HepG2 (cell line): ENCODE measurements around the gene S100A5. TPM values are rescaled to one million over a fixed set of nuclear protein-coding genes. Genes with fewer than 3 reads are reported as not detected.
A peak's percentile ranks its signal among the peaks of the same experiment; 100 is the strongest.

Source experiments
- DDIT3 ChIP-seq: sonication (generic); formaldehyde crosslinking; IDR thresholded peaks from 2 replicates; pipeline ENCODE4 v1.4.0; 2020; ENCODE audit warnings: mild to moderate bottlenecking, missing genetic modification reagents
- FOSL2 ChIP-seq: sonication (generic); formaldehyde crosslinking; IDR thresholded peaks from 2 replicates; pipeline ENCODE4 v1.4.0; 2020; ENCODE audit warnings: missing genetic modification reagents
- FOXK2 ChIP-seq: fragments of 450-650 bp; IDR thresholded peaks from 2 replicates; pipeline ENCODE4 v1.6.1; 2016
- GATA4 ChIP-seq: sonication (generic); IDR thresholded peaks from 2 replicates; pipeline ENCODE4 v1.6.1; 2016; ENCODE audit warnings: antibody characterized with exemption, low read depth, borderline replicate concordance
- GTF3A ChIP-seq: sonication (generic); formaldehyde crosslinking; conservative IDR thresholded peaks from 2 replicates; pipeline ENCODE4 v1.4.0; 2020; ENCODE audit warnings: mild to moderate bottlenecking, missing genetic modification reagents
- HCFC1 ChIP-seq: fragments of 150-350 bp; IDR thresholded peaks from 2 replicates; pipeline ENCODE4 v1.6.1; 2014; ENCODE audit warnings: low read depth, low read length
- HNRNPLL ChIP-seq: fragments of 200-400 bp; formaldehyde crosslinking; IDR thresholded peaks from 2 replicates; pipeline ENCODE4 v1.6.1; 2017; ENCODE audit warnings: mild to moderate bottlenecking, low read depth, low read length; ENCODE audit not compliant: poor library complexity, severe bottlenecking
- HOXA3 ChIP-seq: sonication (generic); formaldehyde crosslinking; IDR thresholded peaks from 2 replicates; pipeline ENCODE4 v1.5.0; 2020; ENCODE audit warnings: missing genetic modification reagents
- IRX3 ChIP-seq: sonication (generic); formaldehyde crosslinking; IDR thresholded peaks from 2 replicates; pipeline ENCODE4 v1.8.1; 2023; ENCODE audit warnings: mild to moderate bottlenecking, low read depth, missing genetic modification reagents, borderline replicate concordance
- ONECUT2 ChIP-seq: sonication (generic); formaldehyde crosslinking; IDR thresholded peaks from 2 replicates; pipeline ENCODE4 v1.4.0; 2020; ENCODE audit warnings: missing genetic modification reagents
- PHF8 ChIP-seq: sonication (generic); formaldehyde crosslinking; IDR thresholded peaks from 2 replicates; pipeline ENCODE4 v1.5.0; 2020; ENCODE audit warnings: missing genetic modification reagents
- PTBP1 ChIP-seq: fragments of 200-400 bp; formaldehyde crosslinking; IDR thresholded peaks from 2 replicates; pipeline ENCODE4 v1.6.1; 2018; ENCODE audit warnings: low read length, low read depth; ENCODE audit not compliant: poor library complexity, severe bottlenecking
- RBM22 ChIP-seq: fragments of 200-400 bp; formaldehyde crosslinking; optimal IDR thresholded peaks from 2 replicates; pipeline ENCODE3; 2017; ENCODE audit warnings: mild to moderate bottlenecking, low read length, moderate library complexity
- SPEN ChIP-seq: sonication (generic); formaldehyde crosslinking; IDR thresholded peaks from 2 replicates; pipeline ENCODE4 v1.5.1; 2020; ENCODE audit warnings: low read depth, mild to moderate bottlenecking, missing genetic modification reagents
- ZBTB3 ChIP-seq: sonication (generic); formaldehyde crosslinking; IDR thresholded peaks from 2 replicates; pipeline ENCODE4 v1.4.0; 2020; ENCODE audit warnings: low read depth, mild to moderate bottlenecking, moderate library complexity, missing genetic modification reagents, borderline replicate concordance
- ZBTB33 ChIP-seq: sonication (generic); formaldehyde crosslinking; IDR thresholded peaks from 2 replicates; pipeline ENCODE4 v1.4.0; 2020; ENCODE audit warnings: missing genetic modification reagents
- ZFP37 ChIP-seq: sonication (generic); formaldehyde crosslinking; IDR thresholded peaks from 2 replicates; pipeline ENCODE4 v1.4.0; 2020; ENCODE audit warnings: missing genetic modification reagents, borderline replicate concordance
- ZNF124 ChIP-seq: sonication (generic); formaldehyde crosslinking; IDR thresholded peaks from 2 replicates; pipeline ENCODE4 v1.4.0; 2020; ENCODE audit warnings: missing genetic modification reagents
- ZNF20 ChIP-seq: sonication (generic); formaldehyde crosslinking; IDR thresholded peaks from 2 replicates; pipeline ENCODE4 v1.4.0; 2020; ENCODE audit warnings: mild to moderate bottlenecking, moderate library complexity, missing genetic modification reagents
- ZNF343 ChIP-seq: sonication (generic); formaldehyde crosslinking; IDR thresholded peaks from 2 replicates; pipeline ENCODE4 v1.4.0; 2020; ENCODE audit warnings: mild to moderate bottlenecking, missing genetic modification reagents
- polyA plus RNA-seq, 8 experiments: library from polyadenylated mRNA; depleted of rRNA in 3 of 8; stranded (reverse) in 7 of 8; unstranded in 1 of 8; fragments of >200 nt; fragmentation: Illumina TruSeq in 4 of 8; extraction: Trizol in 4 of 8; gene quantifications; 2 replicates each; pipeline versions ENCODE4 v1.2.1 to v1.2.3, GENCODE V29; 2011 to 2016; ENCODE audit warnings: low read depth in 4 of 8, missing spikeins in 1 of 8, mixed read lengths in 1 of 8; ENCODE audit not compliant: insufficient read depth in 1 of 8
- total RNA-seq, 5 experiments: library from RNA; depleted of rRNA; stranded (reverse); fragments of >200 nt; fragmentation: Illumina TruSeq; extraction: Trizol; gene quantifications; 2 replicates each; pipeline ENCODE4 v1.2.3, GENCODE V29; 2016; ENCODE audit warnings: low read depth in 1 of 5
- TF ChIP-seq, protein P1 (sequence below): sonication (generic); formaldehyde crosslinking; IDR thresholded peaks from 2 replicates; pipeline ENCODE4 v1.4.0; 2020; ENCODE audit warnings: missing genetic modification reagents
- TF ChIP-seq, protein P2 (sequence below): sonication (generic); formaldehyde crosslinking; IDR thresholded peaks from 2 replicates; pipeline ENCODE4 v1.4.0; 2020; ENCODE audit warnings: missing genetic modification reagents
- TF ChIP-seq, protein P3 (sequence below): sonication (generic); formaldehyde crosslinking; IDR thresholded peaks from 2 replicates; pipeline ENCODE4 v1.5.1; 2020; ENCODE audit warnings: mild to moderate bottlenecking, moderate library complexity, missing genetic modification reagents

S100A5 gene
- total and polyA plus RNA-seq, 2 of the 13 experiments (the other 11 are each of a cell fraction or from before 2014, with no cell fraction given), result not detected

- TF ChIP-seq, protein P1, sequence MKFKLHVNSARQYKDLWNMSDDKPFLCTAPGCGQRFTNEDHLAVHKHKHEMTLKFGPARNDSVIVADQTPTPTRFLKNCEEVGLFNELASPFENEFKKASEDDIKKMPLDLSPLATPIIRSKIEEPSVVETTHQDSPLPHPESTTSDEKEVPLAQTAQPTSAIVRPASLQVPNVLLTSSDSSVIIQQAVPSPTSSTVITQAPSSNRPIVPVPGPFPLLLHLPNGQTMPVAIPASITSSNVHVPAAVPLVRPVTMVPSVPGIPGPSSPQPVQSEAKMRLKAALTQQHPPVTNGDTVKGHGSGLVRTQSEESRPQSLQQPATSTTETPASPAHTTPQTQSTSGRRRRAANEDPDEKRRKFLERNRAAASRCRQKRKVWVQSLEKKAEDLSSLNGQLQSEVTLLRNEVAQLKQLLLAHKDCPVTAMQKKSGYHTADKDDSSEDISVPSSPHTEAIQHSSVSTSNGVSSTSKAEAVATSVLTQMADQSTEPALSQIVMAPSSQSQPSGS, result peak; percentile 61; the same call in 1 of the 2 replicates
- TF ChIP-seq PHF8 (0 out of 2 replicates have a peak, but pooled peaks have one; percentile 26), SPEN (CRISPR knock-in tag) (no peak), ZNF20 (CRISPR knock-in tag) (no peak), ZBTB33 (CRISPR knock-in tag) (peak; percentile 51; the same call in 1 of the 2 replicates), IRX3 (CRISPR knock-in tag) (no peak), PTBP1 (no peak), GTF3A (CRISPR knock-in tag) (no peak), FOSL2 (peak; percentile 62), GATA4 (no peak), HCFC1 (no peak), ONECUT2 (CRISPR knock-in tag) (no peak), DDIT3 (CRISPR knock-in tag) (no peak), HNRNPLL (no peak), FOXK2 (no peak), ZNF124 (0 out of 2 replicates have a peak, but pooled peaks have one; percentile 28), ZNF343 (CRISPR knock-in tag) (no peak), HOXA3 (CRISPR knock-in tag) (0 out of 2 replicates have a peak, but pooled peaks have one; percentile 34), RBM22 (no peak), ZFP37 (CRISPR knock-in tag) (no peak), ZBTB3 (no peak)
- TF ChIP-seq, protein P2, sequence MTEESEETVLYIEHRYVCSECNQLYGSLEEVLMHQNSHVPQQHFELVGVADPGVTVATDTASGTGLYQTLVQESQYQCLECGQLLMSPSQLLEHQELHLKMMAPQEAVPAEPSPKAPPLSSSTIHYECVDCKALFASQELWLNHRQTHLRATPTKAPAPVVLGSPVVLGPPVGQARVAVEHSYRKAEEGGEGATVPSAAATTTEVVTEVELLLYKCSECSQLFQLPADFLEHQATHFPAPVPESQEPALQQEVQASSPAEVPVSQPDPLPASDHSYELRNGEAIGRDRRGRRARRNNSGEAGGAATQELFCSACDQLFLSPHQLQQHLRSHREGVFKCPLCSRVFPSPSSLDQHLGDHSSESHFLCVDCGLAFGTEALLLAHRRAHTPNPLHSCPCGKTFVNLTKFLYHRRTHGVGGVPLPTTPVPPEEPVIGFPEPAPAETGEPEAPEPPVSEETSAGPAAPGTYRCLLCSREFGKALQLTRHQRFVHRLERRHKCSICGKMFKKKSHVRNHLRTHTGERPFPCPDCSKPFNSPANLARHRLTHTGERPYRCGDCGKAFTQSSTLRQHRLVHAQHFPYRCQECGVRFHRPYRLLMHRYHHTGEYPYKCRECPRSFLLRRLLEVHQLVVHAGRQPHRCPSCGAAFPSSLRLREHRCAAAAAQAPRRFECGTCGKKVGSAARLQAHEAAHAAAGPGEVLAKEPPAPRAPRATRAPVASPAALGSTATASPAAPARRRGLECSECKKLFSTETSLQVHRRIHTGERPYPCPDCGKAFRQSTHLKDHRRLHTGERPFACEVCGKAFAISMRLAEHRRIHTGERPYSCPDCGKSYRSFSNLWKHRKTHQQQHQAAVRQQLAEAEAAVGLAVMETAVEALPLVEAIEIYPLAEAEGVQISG, result peak; percentile 43; the same call in 1 of the 2 replicates
- TF ChIP-seq, protein P3, sequence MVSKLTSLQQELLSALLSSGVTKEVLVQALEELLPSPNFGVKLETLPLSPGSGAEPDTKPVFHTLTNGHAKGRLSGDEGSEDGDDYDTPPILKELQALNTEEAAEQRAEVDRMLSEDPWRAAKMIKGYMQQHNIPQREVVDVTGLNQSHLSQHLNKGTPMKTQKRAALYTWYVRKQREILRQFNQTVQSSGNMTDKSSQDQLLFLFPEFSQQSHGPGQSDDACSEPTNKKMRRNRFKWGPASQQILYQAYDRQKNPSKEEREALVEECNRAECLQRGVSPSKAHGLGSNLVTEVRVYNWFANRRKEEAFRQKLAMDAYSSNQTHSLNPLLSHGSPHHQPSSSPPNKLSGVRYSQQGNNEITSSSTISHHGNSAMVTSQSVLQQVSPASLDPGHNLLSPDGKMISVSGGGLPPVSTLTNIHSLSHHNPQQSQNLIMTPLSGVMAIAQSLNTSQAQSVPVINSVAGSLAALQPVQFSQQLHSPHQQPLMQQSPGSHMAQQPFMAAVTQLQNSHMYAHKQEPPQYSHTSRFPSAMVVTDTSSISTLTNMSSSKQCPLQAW (CRISPR knock-in tag), result peak; percentile 49; the same call in 1 of the 2 replicates
These were observed 29.7 kb downstream of the S100A5 start (continued) for GRCh38 chr1:153510984-153511410.
